Endothelial cell of umbilical vein (primary cell): ENCODE results near the gene LAG3.

Source experiments
- EZH2 ChIP-seq: IDR thresholded peaks from 2 replicates; pipeline ENCODE4 v1.6.1; 2012; ENCODE audit warnings: borderline replicate concordance, low read depth, mild to moderate bottlenecking, moderate library complexity, low read length, inconsistent platforms; ENCODE audit not compliant: severe bottlenecking
- GATA2 ChIP-seq: IDR thresholded peaks from 2 replicates; pipeline ENCODE4 v1.7.0; 2011; ENCODE audit warnings: low read depth, mild to moderate bottlenecking, moderate library complexity, mixed read lengths, low read length; ENCODE audit not compliant: insufficient read length, insufficient read depth
- POLR2A ChIP-seq: IDR thresholded peaks from 2 replicates; pipeline ENCODE4 v1.6.1; 2012; ENCODE audit warnings: low read depth, mild to moderate bottlenecking, control low read depth, low read length
- POLR2AphosphoS5 ChIP-seq: IDR thresholded peaks from 2 replicates; pipeline ENCODE4 v1.6.1; 2012; ENCODE audit warnings: low read depth, mild to moderate bottlenecking, control low read depth, low read length, moderate library complexity; ENCODE audit not compliant: insufficient read depth
- TF ChIP-seq, protein P1 (sequence below), 2 donors: IDR thresholded peaks; 1 replicate in 1 of 2; 2 replicates in 1 of 2; pipeline ENCODE4 v1.5.1; 2011; ENCODE audit warnings: low read length in 2 of 2, mild to moderate bottlenecking in 2 of 2, moderate library complexity in 2 of 2, control low read depth in 1 of 2, inconsistent platforms in 1 of 2, low read depth in 1 of 2; ENCODE audit not compliant: insufficient read depth in 1 of 2; ENCODE audit errors: extremely low read depth in 1 of 2
- TF ChIP-seq, protein P2 (sequence below): IDR thresholded peaks from 2 replicates; pipeline ENCODE4 v1.6.1; 2011; ENCODE audit not compliant: insufficient read depth, insufficient read length

DNA sequence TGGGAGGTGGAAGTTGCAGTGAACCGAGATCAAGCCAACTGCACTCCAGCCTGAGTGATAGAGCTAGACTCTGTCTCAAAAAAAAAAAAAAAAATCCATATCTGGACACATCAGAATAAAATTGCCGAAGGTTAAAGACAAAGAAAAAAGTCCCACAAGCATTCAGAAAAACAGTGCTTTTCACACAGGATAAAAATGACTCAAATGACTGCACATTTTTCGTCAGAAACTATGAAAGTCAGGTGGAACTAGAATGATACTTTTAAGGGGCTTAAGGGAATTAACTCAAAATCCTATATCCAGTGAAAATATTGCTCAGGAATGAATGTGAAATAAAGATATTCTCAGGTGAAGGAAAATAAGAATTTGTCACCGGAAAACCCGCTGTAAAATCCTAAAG is 35.6 kb upstream of the LAG3 start:
- TF ChIP-seq, protein P1, sequence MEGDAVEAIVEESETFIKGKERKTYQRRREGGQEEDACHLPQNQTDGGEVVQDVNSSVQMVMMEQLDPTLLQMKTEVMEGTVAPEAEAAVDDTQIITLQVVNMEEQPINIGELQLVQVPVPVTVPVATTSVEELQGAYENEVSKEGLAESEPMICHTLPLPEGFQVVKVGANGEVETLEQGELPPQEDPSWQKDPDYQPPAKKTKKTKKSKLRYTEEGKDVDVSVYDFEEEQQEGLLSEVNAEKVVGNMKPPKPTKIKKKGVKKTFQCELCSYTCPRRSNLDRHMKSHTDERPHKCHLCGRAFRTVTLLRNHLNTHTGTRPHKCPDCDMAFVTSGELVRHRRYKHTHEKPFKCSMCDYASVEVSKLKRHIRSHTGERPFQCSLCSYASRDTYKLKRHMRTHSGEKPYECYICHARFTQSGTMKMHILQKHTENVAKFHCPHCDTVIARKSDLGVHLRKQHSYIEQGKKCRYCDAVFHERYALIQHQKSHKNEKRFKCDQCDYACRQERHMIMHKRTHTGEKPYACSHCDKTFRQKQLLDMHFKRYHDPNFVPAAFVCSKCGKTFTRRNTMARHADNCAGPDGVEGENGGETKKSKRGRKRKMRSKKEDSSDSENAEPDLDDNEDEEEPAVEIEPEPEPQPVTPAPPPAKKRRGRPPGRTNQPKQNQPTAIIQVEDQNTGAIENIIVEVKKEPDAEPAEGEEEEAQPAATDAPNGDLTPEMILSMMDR (IDR thresholded peaks at IDR 0.05; ENCODE audit: extremely low read depth in 1 of 2, insufficient read depth in 1 of 2, low read depth in 1 of 2, low read length in 2 of 2) = no peak
- TF ChIP-seq POLR2A (no peak), EZH2 (no peak), GATA2 (no peak), POLR2AphosphoS5 (no peak)
- TF ChIP-seq, protein P2, sequence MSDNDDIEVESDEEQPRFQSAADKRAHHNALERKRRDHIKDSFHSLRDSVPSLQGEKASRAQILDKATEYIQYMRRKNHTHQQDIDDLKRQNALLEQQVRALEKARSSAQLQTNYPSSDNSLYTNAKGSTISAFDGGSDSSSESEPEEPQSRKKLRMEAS = no peak
